ENCODE results near the gene GLRA3.
"Not testable (repeated sequence)": the region's sequence is repeated elsewhere in the genome, so short reads cannot be mapped to it uniquely, and the experiment has no call there.

The GLRA3 gene

DNA sequence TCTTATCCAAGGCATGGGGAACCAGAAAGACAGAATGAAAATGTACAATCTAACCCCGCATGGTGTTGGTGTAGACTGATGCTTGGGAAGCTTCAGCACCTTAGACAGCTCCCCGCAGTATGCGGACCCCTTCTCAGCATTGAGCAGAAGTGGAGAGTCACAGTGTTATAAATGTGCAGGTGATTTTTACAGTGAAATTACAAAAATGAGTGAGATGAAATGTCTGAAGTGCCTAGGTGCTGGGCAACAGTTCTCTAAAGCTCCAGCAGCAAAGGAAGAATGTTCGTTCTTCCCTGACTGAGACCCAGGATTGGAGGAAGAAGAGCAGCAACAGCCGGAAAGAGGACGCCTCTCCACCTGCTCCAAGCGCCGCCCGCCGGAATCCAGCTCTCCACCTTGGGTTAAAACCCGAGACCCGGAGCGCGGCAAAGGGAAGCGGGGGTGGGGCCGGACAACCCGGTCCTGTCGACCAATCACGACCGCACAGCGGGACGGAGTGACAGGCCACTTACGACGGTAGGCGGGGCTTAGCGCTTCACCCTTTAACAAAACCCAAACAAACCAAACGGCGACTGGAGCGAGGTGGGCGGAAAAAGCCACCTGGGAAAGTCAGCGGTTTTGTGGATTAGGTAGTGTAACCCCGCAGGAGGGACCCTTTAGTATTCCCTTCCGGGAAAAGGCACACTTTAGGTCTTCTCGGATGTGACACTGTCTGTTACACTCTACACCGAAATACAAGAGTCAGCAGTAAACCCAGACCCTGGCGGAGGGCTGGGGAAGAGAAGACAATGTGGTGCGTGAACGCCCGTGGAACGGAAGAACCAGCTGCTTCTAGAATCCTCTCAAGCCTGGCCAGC, at the start of gene GLRA3:
Gene GLRA3 (minus strand): TSS at position 403 of the 857 bp plus-strand sequence. CDS start 436 bp downstream, outside the sequence.
- peak; percentile 74 for DNase-seq

DNA sequence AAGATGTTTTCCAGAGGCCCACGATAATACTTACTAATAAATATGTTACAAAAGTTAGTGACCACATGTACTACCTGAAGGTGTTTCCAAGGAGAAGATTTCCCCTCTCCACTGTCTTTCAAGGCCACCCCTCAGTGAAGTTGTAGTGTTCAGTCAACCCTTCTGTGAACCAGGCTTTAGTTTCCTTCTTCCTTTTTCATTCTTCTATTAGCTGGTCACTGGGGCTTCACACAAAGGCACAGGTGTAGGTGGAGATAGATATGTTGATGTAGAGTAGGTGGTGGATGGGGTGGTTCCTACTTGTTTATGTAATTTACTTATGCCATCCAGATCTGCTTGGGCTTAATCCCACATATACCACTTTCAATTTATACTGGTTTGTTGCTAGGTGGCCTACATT, 45.9 kb upstream of the GLRA3 start:
- DNase-seq = no peak

DNA sequence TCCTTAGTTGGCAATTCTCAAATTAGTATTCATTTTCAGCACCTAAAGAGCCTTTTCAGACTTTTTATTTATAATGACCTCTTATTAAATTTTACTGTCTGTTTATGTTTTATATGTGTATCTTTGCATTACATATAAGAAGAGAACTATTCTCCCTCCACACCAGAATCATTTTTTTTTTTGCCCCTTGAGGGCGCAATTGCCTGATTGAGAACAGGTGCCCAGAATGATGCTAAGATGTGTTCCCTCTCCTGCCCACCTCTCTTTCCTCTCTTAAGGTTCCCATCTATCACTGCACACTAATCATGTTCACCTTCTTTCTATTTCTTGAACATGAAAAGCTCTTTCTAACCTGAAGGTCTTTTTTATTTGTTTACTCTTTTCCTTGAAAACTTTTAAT, 44.9 kb upstream of the GLRA3 start:
- no peak for DNase-seq

DNA sequence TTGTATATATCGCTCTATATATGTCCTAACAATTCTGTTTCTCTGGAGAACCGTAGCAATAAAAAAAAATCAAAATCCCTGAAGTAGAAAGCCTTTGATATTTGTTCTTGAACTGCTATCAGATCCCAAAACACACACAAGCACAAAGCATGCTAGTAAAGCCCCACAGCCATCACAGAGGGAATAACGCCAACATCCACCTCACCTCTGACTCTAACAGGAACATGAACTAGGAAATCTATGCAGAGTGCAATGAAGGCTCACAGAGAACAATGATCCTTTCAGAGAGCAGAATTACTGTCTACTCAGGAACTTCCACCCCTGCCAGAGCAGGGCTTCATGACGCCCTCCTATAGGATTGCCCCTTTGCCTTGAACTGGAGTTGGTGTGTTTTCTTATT, 44.1 kb upstream of the GLRA3 start:
- DNase-seq = not testable (repeated sequence)

DNA sequence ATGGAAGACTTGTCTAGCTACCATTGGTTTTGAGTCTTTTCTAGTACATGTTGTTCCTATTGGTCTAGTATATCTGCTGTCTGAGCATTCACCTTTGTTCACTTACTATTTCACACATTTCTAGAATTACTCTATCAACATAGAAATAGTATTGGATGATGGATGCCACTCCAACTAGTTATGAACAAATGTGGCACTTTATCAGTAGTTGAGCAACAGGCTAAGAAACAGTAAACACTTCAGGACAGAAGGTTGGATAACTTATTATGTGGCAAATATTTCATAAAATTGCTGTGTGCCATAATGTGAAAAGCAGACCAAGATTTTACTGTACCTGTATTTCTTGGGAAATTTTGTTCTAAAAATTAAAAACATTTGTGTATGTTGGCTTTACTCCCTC, 42.4 kb upstream of the GLRA3 start:
- DNase-seq = no peak

DNA sequence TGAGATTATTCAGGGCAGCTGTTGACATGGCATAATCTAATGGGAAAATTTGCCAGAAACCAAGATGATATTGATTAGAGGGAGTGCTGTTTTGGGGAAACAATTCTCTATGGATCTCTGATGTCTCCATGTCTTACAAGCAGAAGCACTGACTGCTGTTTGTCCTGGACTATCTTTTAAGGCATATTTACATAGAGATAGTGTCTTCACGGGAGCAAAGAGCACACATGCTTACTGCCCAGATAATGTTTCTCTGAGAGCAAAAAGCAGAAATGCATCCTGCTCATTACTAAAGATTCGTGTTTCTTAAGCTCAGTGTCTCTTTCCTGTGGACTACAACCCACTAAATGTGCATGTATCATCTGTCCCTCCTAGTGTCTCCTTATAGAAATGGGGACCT, 41.3 kb upstream of the GLRA3 start:
- no peak for DNase-seq

DNA sequence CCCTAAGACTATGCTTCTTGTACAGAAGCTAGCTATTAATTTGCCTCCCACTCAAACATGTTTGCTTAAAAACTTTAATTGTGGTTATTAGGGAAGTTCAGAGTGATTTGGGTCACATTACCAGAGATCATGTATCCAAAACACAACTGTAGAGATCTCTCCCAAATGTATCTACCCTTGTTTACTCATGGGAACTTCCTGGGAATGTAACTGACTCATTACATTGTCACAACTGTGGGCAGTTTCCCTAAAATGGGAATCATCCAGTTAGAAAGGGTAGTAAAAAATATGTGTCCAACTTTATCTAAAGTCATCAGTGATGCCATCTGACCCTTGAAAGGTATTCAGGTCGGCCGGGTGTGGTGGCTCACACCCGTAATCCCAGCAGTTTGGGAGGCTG, 40.3 kb upstream of the GLRA3 start:
- DNase-seq = no peak

DNA sequence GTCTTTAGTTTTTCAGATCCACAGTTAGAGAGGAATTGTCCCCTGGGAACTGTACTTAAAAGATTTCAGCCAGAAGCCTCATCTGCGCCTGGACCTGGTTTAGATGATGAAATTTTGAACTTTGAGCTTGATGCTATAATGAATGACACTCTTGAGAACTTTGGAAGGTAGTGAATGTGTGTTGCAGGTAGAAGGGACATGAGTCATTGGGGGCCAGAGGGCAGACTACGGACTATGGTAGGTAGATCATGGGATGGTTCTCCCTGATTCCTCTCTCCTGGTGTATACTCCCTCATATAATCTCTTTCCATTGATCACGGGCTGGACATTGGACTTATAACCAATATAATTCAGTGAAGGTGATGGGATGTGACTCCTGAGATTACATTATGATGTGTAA, 38.9 kb upstream of the GLRA3 start:
- no peak for DNase-seq

DNA sequence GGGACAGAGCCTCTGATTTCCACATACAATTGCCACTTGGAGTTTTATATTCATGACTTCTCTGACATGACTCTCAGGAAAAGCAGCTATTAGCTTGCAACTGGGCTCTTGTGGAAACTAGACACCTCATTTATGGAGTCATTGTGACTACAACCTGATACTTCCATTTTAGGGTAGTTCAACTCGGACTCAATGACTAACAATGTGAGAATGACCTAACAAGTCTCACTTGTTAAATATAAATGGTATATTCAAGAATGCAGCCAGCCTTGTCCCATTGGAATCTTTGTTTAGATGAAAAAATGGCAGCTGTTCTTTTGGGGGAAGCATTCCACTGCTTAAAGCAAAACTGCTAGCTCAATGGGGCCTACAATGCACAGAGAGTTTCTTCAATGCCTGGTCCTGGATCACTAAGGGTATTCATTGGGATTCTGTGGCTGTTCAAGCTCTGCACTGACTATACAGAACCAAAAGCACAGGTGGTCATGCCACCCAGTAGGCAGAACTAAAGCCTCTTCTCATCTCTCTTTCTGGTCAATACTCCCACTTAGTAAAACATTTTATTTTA, 36.5 kb upstream of the GLRA3 start:
- no peak for DNase-seq

DNA sequence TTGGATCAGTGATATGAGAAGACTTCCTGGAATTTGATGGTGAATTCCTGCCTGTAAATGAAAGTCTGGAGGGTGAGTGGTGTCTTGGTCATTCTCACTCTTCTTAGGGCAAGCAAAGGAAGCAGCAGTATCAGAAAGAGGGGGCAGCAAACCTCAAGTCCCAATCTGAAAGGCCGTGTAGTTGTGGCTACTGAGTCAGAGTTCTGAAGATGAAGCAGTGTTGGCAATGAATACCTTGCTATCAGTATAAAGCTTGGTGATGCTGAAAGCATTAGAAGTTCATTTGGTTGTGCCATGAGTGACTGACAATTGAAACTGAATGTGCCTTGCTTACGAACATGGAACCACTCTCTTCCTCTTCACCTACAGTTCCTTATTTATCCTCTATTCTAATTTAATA, 35.0 kb upstream of the GLRA3 start:
- DNase-seq = no peak

DNA sequence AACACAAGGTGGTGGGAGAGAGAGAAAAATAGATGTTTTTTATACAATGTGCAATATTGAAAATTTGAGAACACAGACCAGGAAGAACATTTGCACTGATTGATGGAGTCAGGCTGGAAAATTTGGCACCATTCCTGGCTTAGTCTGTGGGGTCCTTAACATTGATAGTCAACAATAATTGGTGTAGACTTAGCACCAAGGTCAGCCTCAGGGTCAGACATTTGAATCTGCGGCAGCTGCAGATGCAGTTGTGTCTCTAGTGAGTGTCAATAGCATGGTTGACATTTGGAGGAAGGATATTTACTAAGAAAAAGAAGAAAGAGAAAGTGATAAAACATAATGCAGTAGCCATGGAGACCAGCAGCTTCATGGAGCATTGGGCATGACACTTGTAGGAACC, 31.5 kb upstream of the GLRA3 start:
- no peak for DNase-seq

DNA sequence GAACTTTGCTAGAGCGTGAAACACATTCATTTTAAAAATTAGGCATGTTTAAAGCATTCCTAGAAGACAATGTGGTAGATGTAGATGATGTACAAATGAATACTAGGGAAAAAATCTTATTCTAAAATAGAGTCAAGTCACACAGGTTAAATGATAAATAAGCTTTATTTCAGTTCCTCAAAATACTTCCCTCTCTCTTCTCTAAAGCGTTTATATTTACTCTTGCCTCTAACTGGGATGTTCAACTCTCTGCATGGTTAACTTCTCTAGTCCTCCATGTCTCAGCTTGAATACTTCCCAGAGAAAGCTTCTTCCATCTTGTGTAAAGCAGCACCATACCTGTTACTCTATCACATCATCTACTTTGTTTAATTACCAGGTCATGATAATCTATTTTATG, 30.9 kb upstream of the GLRA3 start:
- no peak for DNase-seq

DNA sequence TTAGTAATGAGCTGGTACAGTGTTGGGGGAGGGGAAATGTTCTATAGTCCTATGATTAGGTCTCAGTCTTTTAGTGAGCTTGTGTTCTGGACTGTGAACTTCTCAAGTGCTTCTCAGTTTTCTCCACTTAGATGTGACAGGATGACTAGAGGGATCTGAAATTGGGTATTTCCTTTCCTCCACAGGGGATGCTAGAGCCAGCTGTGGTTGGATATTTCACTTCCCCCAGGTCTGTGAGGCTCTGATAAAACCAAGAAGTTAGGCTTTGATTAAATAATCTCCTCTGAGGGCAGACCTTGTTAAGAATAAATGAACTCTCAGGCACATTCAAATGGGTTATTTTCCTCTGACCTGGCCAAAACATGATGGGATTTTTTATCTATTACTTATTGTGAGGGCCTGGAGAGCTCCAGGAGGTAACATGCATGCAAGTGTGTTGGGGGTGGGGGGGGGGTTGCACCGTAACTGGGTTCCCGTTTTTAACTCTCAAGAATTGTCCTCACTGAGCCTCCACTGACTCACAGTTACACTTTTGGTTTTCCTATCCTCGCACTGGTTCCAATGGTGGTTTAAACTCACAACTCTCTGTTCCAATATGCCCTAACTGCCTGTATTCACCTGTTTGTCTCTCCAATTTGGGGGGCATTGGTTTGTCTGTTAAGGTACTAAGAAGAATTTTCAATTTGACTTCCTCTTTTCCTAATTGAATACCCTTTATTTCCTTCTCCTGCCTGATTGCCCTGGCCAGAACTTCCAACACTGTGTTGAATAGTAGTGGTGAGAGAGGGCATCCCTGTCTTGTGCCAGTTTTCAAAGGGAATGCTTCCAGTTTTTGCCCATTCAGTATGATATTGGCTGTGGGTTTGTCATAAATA, 28.1 kb upstream of the GLRA3 start:
- DNase-seq = no peak

DNA sequence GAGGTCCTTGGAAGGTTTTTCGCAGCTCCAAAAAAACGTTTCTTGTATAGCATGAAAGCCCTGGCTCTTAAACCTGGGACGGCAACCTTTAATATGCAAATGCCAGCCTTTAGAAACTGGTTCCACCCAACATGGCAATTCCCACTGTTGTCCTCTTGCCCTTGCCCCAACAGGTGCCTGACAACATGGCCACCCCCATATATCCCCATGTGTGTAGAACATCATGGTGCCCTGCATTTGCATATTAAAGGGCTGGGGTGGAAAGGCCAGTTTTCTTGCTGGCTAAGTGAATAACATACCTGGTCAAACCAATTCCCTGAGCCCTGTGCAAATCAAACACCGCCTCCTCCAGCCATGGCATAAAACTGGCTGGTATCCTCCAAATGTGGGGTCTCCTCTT, 26.0 kb upstream of the GLRA3 start:
- DNase-seq = no peak

DNA sequence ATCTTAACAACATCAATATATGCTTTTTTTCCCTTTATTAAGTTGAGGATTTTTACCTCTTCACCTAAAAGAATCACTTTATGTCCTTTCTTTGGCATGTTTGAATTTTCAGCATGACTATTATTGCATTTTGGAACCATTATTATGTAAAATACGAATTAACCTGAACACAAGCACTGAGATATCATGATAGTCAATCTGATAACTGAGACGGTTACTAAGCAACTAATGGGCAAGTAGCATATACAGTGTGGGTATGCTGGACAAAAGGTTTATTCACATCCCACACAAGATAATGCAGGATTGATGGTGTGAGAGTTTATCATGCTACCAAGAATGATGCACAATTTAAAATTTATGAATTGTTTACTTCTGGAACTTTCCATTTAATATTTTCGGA, 24.6 kb upstream of the GLRA3 start:
- no peak for DNase-seq

DNA sequence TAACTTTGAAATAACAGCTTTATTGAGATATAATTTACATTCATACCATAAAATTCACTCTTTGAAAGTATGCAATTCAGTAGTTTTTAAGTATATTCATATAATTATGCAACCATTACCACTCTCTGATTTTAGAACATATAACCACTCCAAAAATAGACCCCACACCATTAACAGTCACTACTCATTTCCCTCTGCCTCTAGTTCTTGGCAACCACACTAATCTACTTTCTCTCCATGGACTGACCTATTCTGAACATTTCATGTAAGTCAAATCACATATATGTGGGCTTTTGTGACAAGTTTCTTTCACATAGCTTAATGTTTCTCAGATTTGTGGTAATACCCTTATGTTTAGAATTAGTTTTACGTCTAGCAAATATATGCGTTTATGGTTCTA, 19.5 kb upstream of the GLRA3 start:
- no peak for DNase-seq

DNA sequence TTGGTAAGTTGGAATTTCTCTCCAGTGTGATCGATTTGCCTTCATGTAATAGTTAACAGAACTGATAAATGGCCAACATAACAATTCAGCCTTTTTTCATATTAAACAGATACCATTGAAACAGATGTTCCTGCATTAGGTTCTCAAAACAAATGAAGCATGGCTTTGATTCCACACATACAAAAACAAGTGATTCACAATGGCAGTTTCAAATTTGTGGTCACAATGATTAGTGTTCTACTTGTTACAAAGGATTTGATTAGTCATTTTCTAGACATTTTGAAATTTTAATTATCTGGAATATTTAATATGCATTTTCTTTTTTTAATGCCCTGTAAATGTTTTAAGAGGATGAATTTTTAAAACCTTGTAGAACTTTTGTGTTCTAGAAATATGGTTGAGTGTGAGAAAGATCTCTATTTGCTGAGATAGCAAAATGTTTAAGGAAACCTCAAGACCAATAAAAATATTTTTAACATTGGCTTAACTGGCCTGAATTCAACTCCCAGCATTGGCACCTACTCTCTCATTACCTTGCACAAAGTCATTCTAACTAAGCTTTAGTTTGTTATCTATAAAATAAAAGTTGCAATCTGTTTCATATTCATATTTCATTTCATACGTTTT, 18.9 kb upstream of the GLRA3 start:
- no peak for DNase-seq

DNA sequence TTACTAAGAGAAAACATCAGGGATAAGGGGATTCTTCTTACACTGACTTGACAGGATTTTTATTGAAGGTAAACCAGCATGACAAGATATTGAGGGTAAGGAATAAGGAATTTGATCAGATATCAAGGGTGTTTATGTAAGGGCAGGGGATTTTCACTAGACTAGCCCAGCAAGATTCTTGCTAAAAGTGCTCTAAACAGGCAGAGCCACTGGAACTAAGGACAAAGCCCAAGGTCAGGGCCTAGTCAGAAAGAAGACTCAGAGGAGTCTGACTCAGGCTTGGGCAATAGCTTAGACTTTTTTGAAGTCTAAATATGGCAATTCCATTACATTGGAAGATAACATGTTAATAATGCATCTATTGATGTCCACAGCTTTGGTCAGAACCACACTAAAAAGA, 6.5 kb upstream of the GLRA3 start:
- DNase-seq = no peak

DNA sequence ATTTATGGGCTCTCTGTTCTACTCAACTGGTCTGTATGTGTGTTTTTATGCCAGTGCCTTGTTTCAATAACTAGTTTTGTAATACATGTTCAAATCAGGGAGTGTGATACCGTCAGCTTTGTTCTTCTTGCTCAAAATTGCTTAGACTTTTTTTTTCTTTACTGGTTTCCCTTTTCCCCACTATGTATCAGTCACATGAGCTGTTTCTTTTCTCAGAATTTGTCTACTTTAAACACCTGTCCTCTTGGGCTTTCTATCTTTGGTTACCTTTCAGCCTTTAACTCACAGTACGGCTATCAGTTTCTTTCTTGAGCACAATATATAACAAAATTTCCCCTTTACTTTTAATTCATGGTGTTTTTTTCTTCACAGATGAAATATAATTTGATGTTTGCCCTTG, 5.4 kb upstream of the GLRA3 start:
- DNase-seq = no peak

DNA sequence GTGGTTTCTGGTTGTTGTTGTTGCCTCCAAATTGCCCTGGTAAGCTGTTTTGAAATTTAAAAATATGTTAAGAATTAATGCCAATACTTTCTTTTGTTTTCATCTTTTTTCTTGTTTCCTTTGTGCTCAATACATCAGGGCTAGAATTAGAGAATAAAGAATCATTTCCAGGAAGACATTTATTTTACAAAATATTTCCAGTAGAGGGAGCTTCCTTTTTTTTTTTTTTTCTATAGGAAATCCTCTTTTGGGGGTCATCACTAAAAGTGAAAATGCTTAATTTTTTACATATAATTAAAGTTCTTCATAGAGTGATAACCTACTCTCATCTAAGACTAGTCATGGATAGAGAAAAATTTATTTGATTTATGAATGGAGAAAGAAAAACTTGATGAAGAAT, 2.4 kb downstream of the GLRA3 start:
- no peak for DNase-seq

DNA sequence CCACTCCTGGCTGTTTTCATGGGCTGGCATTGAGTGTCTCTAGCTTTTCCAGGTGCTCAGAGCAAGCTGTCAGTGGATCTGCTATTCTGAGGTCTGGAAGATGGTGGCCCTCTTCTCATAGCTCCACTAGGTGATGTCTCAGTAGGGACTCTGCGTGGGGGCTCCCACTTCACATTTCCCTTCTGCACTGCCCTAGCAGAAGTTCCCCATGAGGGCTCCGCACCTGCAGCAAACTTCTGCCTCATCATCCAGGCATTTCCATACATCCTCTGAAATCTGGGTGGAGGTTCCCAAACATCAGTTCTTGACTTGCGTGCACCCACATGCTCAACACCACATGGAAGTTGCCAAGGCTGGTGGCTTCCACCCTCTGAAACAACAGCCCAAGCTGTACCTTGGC, 13.8 kb downstream of the GLRA3 start:
- DNase-seq = no peak

DNA sequence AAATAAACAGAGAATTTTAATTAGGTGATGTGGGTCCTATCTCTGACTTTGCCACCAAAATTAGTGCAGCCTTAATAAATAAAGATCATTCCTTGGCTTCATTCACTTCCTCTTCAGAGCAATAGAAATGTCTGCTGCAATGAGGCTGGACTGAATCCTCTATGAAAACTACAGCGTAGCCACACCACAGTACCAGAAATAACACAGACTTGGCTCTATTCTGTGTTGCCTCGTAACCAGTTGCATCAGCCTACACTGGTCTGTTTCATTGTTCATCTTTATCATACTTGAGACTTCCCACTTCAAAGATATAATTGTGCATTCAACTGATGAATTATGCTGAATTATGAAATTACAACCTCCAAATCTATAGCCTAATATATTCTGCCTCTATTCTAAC, 15.8 kb downstream of the GLRA3 start:
- DNase-seq = no peak

DNA sequence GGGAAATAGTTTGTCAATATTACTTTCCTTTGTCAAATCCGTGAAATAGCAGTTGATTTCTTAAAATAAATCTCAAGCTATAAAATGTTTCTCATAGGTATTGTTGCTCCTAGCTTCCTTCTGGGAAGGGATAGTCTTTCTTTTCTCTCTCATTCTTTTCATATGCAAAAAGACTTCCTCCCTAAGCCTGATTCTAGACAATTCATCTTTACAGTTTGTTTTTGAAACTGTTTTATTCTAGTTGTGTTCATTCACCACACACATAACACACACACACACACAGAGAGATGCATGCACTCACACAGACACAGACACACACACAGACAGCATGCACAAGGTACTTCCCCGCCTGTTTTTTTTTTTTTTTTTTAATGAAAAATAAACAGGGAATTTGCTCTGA, 18.2 kb downstream of the GLRA3 start:
- no peak for DNase-seq
